GM23248 (cell line): ENCODE measurements around the gene CALML3. TPM values are rescaled to one million over a fixed set of nuclear protein-coding genes. Genes with fewer than 3 reads are reported as not detected.

ENCODE experiments used
- DNase-seq: peaks from one replicate; pipeline ENCODE4 v3.0.0-alpha.2; 2015
- H2AFZ ChIP-seq: fragments of 200-600 bp; sonication (generic); 2 replicates; pipeline ENCODE4 v1.6.1; 2016; ENCODE audit warnings: antibody characterized with exemption
- H3F3A ChIP-seq: fragments of 200-600 bp; sonication (generic); 2 replicates; pipeline ENCODE4 v1.6.1; 2016; ENCODE audit warnings: mild to moderate bottlenecking, antibody characterized with exemption, mixed run types; ENCODE audit not compliant: insufficient read depth
- H3K27ac ChIP-seq: fragments of 200-600 bp; sonication (generic); 2 replicates; pipeline ENCODE4 v1.5.1; 2016; ENCODE audit warnings: mild to moderate bottlenecking
- H3K27me3 ChIP-seq: fragments of 200-600 bp; sonication (generic); replicated peaks from 2 replicates; pipeline ENCODE4 v1.6.1; 2016; ENCODE audit warnings: mild to moderate bottlenecking; ENCODE audit not compliant: insufficient read depth
- H3K36me3 ChIP-seq: fragments of 200-600 bp; sonication (generic); 2 replicates; pipeline ENCODE4 v1.6.1; 2016; ENCODE audit warnings: low read depth, mild to moderate bottlenecking
- H3K4me1 ChIP-seq: fragments of 200-600 bp; sonication (generic); 2 replicates; pipeline ENCODE4 v1.6.1; 2016; ENCODE audit warnings: mild to moderate bottlenecking; ENCODE audit not compliant: insufficient read depth
- H3K4me2 ChIP-seq: fragments of 200-600 bp; sonication (generic); one replicate; pipeline ENCODE4 v1.6.1; 2016; ENCODE audit warnings: mild to moderate bottlenecking; ENCODE audit not compliant: unreplicated experiment
- H3K4me3 ChIP-seq: fragments of 200-600 bp; sonication (generic); 2 replicates; pipeline ENCODE4 v1.5.1; 2016; ENCODE audit warnings: mild to moderate bottlenecking
- H3K79me2 ChIP-seq: fragments of 200-600 bp; sonication (generic); 2 replicates; pipeline ENCODE4 v1.6.1; 2016; ENCODE audit warnings: mild to moderate bottlenecking; ENCODE audit not compliant: insufficient read depth
- H3K9ac ChIP-seq: fragments of 200-600 bp; sonication (generic); 2 replicates; pipeline ENCODE4 v1.6.1; 2016; ENCODE audit warnings: mild to moderate bottlenecking
- H3K9me2 ChIP-seq: fragments of 200-600 bp; sonication (generic); 2 replicates; pipeline ENCODE4 v1.6.1; 2016; ENCODE audit warnings: mixed run types, mild to moderate bottlenecking, moderate library complexity; ENCODE audit not compliant: insufficient read depth
- H3K9me3 ChIP-seq: fragments of 200-600 bp; sonication (generic); one replicate; pipeline ENCODE4 v1.6.1; 2017; ENCODE audit warnings: low read depth
- H4K20me1 ChIP-seq: fragments of 200-600 bp; sonication (generic); 2 replicates; pipeline ENCODE4 v1.6.0; 2016; ENCODE audit not compliant: insufficient read depth
- EZH2 ChIP-seq: fragments of 200-600 bp; sonication (generic); IDR thresholded peaks from 2 replicates; pipeline ENCODE4 v1.6.1; 2018; ENCODE audit warnings: antibody characterized with exemption, mild to moderate bottlenecking; ENCODE audit not compliant: insufficient read depth, poor library complexity, severe bottlenecking
- EZH2phosphoT487 ChIP-seq: fragments of 200-600 bp; sonication (generic); IDR thresholded peaks from 2 replicates; pipeline ENCODE4 v1.6.1; 2018; ENCODE audit warnings: antibody characterized with exemption, moderate library complexity, mild to moderate bottlenecking, low read depth; ENCODE audit not compliant: insufficient read depth
- WGBS, 2 experiments: methylation state at CpG; one replicate each; pipeline ENCODE4 v1.1.6; 2015 to 2017; ENCODE audit warnings: low lambda C conversion rate in 2 of 2, low coverage in 1 of 2; ENCODE audit errors: missing lambda C conversion rate in 2 of 2; 5-methylcytosine and 5-hydroxymethylcytosine counted together
- in situ Hi-C: fragments of 300-500 bp; cut with MboI; formaldehyde crosslinking; loops from 2 replicates; pipeline ENCODE4 v1.15.0; 2020
- polyA plus RNA-seq: library from polyadenylated mRNA; unstranded; fragments of >200 nt; fragmentation: Nextera tagmentation; extraction: Ambion mirVana; gene quantifications from 2 replicates; pipeline ENCODE4 v1.2.1, GENCODE V29; 2016
- total RNA-seq: library from RNA; depleted of rRNA; stranded (reverse); fragments of >200 nt; shearing (Covaris generic); gene quantifications from 2 replicates; pipeline ENCODE4 v1.2.3, GENCODE V29; 2014

Gene CALML3
- total and polyA plus RNA-seq, 2 experiments from 2014 or later, result not detected

- 76 to 83% methylated on average over 19 of the region's 19 CpGs for WGBS, 2 experiments
- TF ChIP-seq EZH2 (no peak), EZH2phosphoT487 (no peak)
- Histone ChIP-seq H2AFZ (no peak overlapping the region), H3K4me1 (no peaks in the 10 kb centered on the region), H3K4me2 (no peak overlapping the region), H3K79me2 (no peaks in the 10 kb centered on the region), H3K9ac (no peak overlapping the region), H3K27me3 (no peaks in the 10 kb centered on the region; the same call in 1 of the 2 replicates), H3F3A (no peaks in the 10 kb centered on the region), H3K9me3 (no peaks in the 10 kb centered on the region), H3K4me3 (no peak overlapping the region), H3K9me2 (no peaks in the 10 kb centered on the region), H3K27ac (no peak overlapping the region), H4K20me1 (no peaks in the 10 kb centered on the region), H3K36me3 (no peaks in the 10 kb centered on the region)
- no peak for DNase-seq
- in situ Hi-C loops, result no loop called here
Measured at GRCh38 chr10:5497948-5498730, 26.6 kb upstream of the CALML3 start.

GRCh38 chr10:5498791-5499492 is 25.8 kb upstream of the CALML3 start:
- Histone ChIP-seq H3F3A (no peaks in the 10 kb centered on the region), H3K4me1 (no peaks in the 10 kb centered on the region), H3K27ac (no peak overlapping the region), H4K20me1 (no peaks in the 10 kb centered on the region), H2AFZ (no peak overlapping the region), H3K9ac (no peak overlapping the region), H3K79me2 (no peaks in the 10 kb centered on the region), H3K4me3 (no peak overlapping the region), H3K9me3 (no peaks in the 10 kb centered on the region), H3K9me2 (no peaks in the 10 kb centered on the region), H3K4me2 (no peak overlapping the region), H3K27me3 (no peaks in the 10 kb centered on the region; the same call in 1 of the 2 replicates), H3K36me3 (no peaks in the 10 kb centered on the region)
- WGBS, 2 experiments, result 90% methylated on average over 55 to 61 of the region's 61 CpGs
- in situ Hi-C loops, result no loop called here
- no peak for DNase-seq
- TF ChIP-seq EZH2phosphoT487, result no peak

GRCh38 chr10:5499493-5500140 is 25.1 kb upstream of the CALML3 start, which contains the start of gene CALML5:
CALML5 (minus strand) TSS chr10:5499570; CDS start chr10:5499438, 132 bp downstream.
- TF ChIP-seq EZH2 (no peak), EZH2phosphoT487 (no peak)
- in situ Hi-C loops, result no loop called here
- no peaks in the 10 kb centered on the region for H3K36me3 ChIP-seq
- no peak within 1 kb of the TSS for H3K4me2 ChIP-seq
- H2AFZ ChIP-seq, result no peak within 1 kb of the TSS
- no peaks in the 10 kb centered on the region for H3K9me2 ChIP-seq
- H3K4me3 ChIP-seq, result no peak within 1 kb of the TSS
- H3K27ac ChIP-seq, result no peak within 1 kb of the TSS
- no peaks in the 10 kb centered on the region for H4K20me1 ChIP-seq
- H3K27me3 ChIP-seq, result no peaks in the 10 kb centered on the region; the same call in 1 of the 2 replicates
- DNase-seq, result no peak
- H3K4me1 ChIP-seq, result no peaks in the 10 kb centered on the region
- no peak within 1 kb of the TSS for H3K9ac ChIP-seq
- WGBS, 2 experiments, result 63 to 64% methylated on average over 10 of the region's 10 CpGs
- no peaks in the 10 kb centered on the region for H3F3A ChIP-seq
- H3K79me2 ChIP-seq, result no peaks in the 10 kb centered on the region
- H3K9me3 ChIP-seq, result no peaks in the 10 kb centered on the region

GRCh38 chr10:5500162-5500670 is 24.5 kb upstream of the CALML3 start:
- no peak for DNase-seq
- H3K27me3 ChIP-seq, result no peaks in the 10 kb centered on the region; the same call in 1 of the 2 replicates
- no peak overlapping the region for H3K4me3 ChIP-seq
- no peaks in the 10 kb centered on the region for H3K36me3 ChIP-seq
- in situ Hi-C loops, result no loop called here
- no peak for TF ChIP-seq EZH2
- TF ChIP-seq EZH2phosphoT487, result no peak
- no peaks in the 10 kb centered on the region for H3F3A ChIP-seq
- H3K79me2 ChIP-seq, result no peaks in the 10 kb centered on the region
- no peaks in the 10 kb centered on the region for H3K9me3 ChIP-seq
- WGBS, 2 experiments, result 65 to 67% methylated on average over 7 of the region's 7 CpGs
- H4K20me1 ChIP-seq, result no peaks in the 10 kb centered on the region
- H3K9me2 ChIP-seq, result no peaks in the 10 kb centered on the region
- H3K4me2 ChIP-seq, result no peak overlapping the region
- no peak overlapping the region for H3K9ac ChIP-seq
- H3K4me1 ChIP-seq, result no peaks in the 10 kb centered on the region
- no peak overlapping the region for H3K27ac ChIP-seq
- no peak overlapping the region for H2AFZ ChIP-seq
